Neural cell (in vitro differentiated cells): ENCODE data around the gene TDG. TPM values are rescaled to one million over a fixed set of nuclear protein-coding genes. Genes with fewer than 3 reads are reported as not detected.
"Not testable (repeated sequence)": the region's sequence is repeated elsewhere in the genome, so short reads cannot be mapped to it uniquely, and the experiment has no call there.

Experiments used
- H2AFZ ChIP-seq: fragments of 200-600, 300-800 bp; sonication (generic), shearing (Covaris generic); 2 replicates; pipeline ENCODE4 v1.6.0; 2014; ENCODE audit warnings: low read depth, mild to moderate bottlenecking, antibody characterized with exemption, low read length, moderate library complexity
- H3F3A ChIP-seq: fragments of 200-600 bp; shearing (Covaris generic); 2 replicates; pipeline ENCODE4 v1.6.1; 2016; ENCODE audit warnings: mild to moderate bottlenecking, moderate library complexity, mixed read lengths, antibody characterized with exemption, low read length; ENCODE audit not compliant: insufficient read depth, poor library complexity, severe bottlenecking
- H3K27ac ChIP-seq: fragments of 200-600, 300-800 bp; sonication (generic), shearing (Covaris generic); 2 replicates; pipeline ENCODE4 v1.5.1; 2014; ENCODE audit warnings: mild to moderate bottlenecking, low read length, moderate library complexity
- H3K27me3 ChIP-seq: fragments of 300-800, 200-600 bp; sonication (generic), shearing (Covaris generic); 2 replicates; pipeline ENCODE4 v1.6.0; 2014; ENCODE audit warnings: mild to moderate bottlenecking, low read depth, low read length, moderate library complexity; ENCODE audit not compliant: insufficient read depth
- H3K36me3 ChIP-seq: fragments of 300-800, 200-600 bp; sonication (generic), shearing (Covaris generic); 2 replicates; pipeline ENCODE4 v1.5.1; 2014; ENCODE audit warnings: mild to moderate bottlenecking, antibody characterized with exemption, low read length, moderate library complexity; ENCODE audit not compliant: insufficient read depth
- H3K4me2 ChIP-seq: fragments of 300-800, 200-600 bp; sonication (generic), shearing (Covaris generic); 2 replicates; pipeline ENCODE4 v1.6.0; 2014; ENCODE audit warnings: mild to moderate bottlenecking, low read length
- H3K4me3 ChIP-seq: fragments of 300-800, 200-600 bp; sonication (generic), shearing (Covaris generic); 2 replicates; pipeline ENCODE4 v1.5.1; 2014; ENCODE audit warnings: mild to moderate bottlenecking, low read length, moderate library complexity
- H3K79me2 ChIP-seq: fragments of 200-600 bp; shearing (Covaris generic); replicated peaks from 2 replicates; pipeline ENCODE4 v1.6.0; 2014; ENCODE audit warnings: mild to moderate bottlenecking, low read length, moderate library complexity; ENCODE audit not compliant: insufficient read depth
- H3K9ac ChIP-seq: fragments of 300-800, 200-600 bp; sonication (generic), shearing (Covaris generic); 2 replicates; pipeline ENCODE4 v1.6.1; 2016; ENCODE audit warnings: mild to moderate bottlenecking, low read length, mixed read lengths
- H3K9me2 ChIP-seq: fragments of 200-600 bp; shearing (Covaris generic); 2 replicates; pipeline ENCODE4 v1.6.1; 2016; ENCODE audit warnings: mild to moderate bottlenecking, low read length, mixed read lengths; ENCODE audit not compliant: insufficient read depth
- H3K9me3 ChIP-seq: fragments of 200-600, 300-800 bp; sonication (generic), shearing (Covaris generic); 2 replicates; pipeline ENCODE4 v1.6.1; 2016; ENCODE audit warnings: mild to moderate bottlenecking, mixed run types, low read length, moderate library complexity, mixed read lengths
- H4K20me1 ChIP-seq: fragments of 200-600 bp; shearing (Covaris generic); 2 replicates; pipeline ENCODE4 v1.6.1; 2016; ENCODE audit warnings: mild to moderate bottlenecking, mixed run types; ENCODE audit not compliant: insufficient read depth
- EP300 ChIP-seq: fragments of 450-650 bp; conservative IDR thresholded peaks from 2 replicates; pipeline ENCODE4 v1.6.1; 2014; ENCODE audit warnings: antibody characterized with exemption, mild to moderate bottlenecking, moderate library complexity; ENCODE audit not compliant: poor library complexity, severe bottlenecking
- EZH2 ChIP-seq: fragments of 200-600, 300-800 bp; shearing (Covaris generic), sonication (generic); IDR thresholded peaks from 2 replicates; pipeline ENCODE4 v1.6.1; 2014; ENCODE audit warnings: antibody characterized with exemption, low read length, borderline replicate concordance, mild to moderate bottlenecking; ENCODE audit not compliant: insufficient read depth, poor library complexity, severe bottlenecking
- MXI1 ChIP-seq: fragments of 450-650 bp; conservative IDR thresholded peaks from 2 replicates; pipeline ENCODE4 v1.6.1; 2014; ENCODE audit warnings: antibody characterized with exemption, mild to moderate bottlenecking; ENCODE audit not compliant: poor library complexity, severe bottlenecking
- POLR2AphosphoS5 ChIP-seq: IDR thresholded peaks from 2 replicates; pipeline ENCODE4 v1.6.1; 2012
- RAD21 ChIP-seq: fragments of 450-650 bp; conservative IDR thresholded peaks from 2 replicates; pipeline ENCODE4 v1.6.1; 2014; ENCODE audit warnings: antibody characterized with exemption, mild to moderate bottlenecking, moderate library complexity
- SMC3 ChIP-seq: fragments of 450-650 bp; conservative IDR thresholded peaks from 2 replicates; pipeline ENCODE4 v1.6.1; 2014; ENCODE audit warnings: antibody characterized with exemption, mild to moderate bottlenecking, moderate library complexity; ENCODE audit not compliant: poor library complexity
- TAF1 ChIP-seq: IDR thresholded peaks from 2 replicates; pipeline ENCODE4 v1.6.1; 2012; ENCODE audit warnings: low read depth
- polyA plus RNA-seq: library from polyadenylated mRNA; depleted of rRNA; stranded (reverse); fragments of >200 nt; gene quantifications from 2 replicates; pipeline ENCODE4 v1.2.3, GENCODE V29; 2014
- TF ChIP-seq, protein P1 (sequence below): IDR thresholded peaks from 2 replicates; pipeline ENCODE4 v1.6.1; 2012; ENCODE audit warnings: borderline replicate concordance
- TF ChIP-seq, protein P2 (sequence below): fragments of 450-650 bp; IDR thresholded peaks from 2 replicates; pipeline ENCODE4 v1.5.1; 2014; ENCODE audit warnings: antibody characterized with exemption, mild to moderate bottlenecking, moderate library complexity; ENCODE audit not compliant: poor library complexity, severe bottlenecking

TDG gene
- polyA plus RNA-seq, 1 donor from 2014 or later = 128 TPM

DNA sequence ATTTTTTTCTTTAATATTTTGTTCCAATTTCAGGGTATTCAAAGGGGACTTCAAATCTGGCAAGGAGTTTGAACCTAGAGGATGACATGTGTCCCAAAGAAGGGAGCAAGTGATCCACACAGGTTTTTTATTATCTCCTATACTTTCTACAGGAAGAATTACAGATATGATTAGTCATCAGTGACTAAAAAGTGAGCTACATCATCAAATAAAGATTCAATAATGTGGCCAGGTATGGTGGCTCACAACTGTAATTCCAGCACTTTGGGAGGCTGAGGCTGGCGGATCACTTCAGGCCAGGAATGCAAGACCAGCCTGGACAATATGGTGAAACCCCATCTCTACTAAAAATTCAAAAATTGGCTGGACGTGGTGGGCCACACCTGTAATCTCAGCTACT is 60.1 kb downstream of the TDG start:
- H3K4me3 ChIP-seq = no peak overlapping the region
- TF ChIP-seq POLR2AphosphoS5 (no peak), SMC3 (no peak), EZH2 (no peak), EP300 (no peak), MXI1 (no peak), TAF1 (no peak), RAD21 (no peak)
- TF ChIP-seq, protein P1, sequence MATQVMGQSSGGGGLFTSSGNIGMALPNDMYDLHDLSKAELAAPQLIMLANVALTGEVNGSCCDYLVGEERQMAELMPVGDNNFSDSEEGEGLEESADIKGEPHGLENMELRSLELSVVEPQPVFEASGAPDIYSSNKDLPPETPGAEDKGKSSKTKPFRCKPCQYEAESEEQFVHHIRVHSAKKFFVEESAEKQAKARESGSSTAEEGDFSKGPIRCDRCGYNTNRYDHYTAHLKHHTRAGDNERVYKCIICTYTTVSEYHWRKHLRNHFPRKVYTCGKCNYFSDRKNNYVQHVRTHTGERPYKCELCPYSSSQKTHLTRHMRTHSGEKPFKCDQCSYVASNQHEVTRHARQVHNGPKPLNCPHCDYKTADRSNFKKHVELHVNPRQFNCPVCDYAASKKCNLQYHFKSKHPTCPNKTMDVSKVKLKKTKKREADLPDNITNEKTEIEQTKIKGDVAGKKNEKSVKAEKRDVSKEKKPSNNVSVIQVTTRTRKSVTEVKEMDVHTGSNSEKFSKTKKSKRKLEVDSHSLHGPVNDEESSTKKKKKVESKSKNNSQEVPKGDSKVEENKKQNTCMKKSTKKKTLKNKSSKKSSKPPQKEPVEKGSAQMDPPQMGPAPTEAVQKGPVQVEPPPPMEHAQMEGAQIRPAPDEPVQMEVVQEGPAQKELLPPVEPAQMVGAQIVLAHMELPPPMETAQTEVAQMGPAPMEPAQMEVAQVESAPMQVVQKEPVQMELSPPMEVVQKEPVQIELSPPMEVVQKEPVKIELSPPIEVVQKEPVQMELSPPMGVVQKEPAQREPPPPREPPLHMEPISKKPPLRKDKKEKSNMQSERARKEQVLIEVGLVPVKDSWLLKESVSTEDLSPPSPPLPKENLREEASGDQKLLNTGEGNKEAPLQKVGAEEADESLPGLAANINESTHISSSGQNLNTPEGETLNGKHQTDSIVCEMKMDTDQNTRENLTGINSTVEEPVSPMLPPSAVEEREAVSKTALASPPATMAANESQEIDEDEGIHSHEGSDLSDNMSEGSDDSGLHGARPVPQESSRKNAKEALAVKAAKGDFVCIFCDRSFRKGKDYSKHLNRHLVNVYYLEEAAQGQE = no peak
- TF ChIP-seq, protein P2, sequence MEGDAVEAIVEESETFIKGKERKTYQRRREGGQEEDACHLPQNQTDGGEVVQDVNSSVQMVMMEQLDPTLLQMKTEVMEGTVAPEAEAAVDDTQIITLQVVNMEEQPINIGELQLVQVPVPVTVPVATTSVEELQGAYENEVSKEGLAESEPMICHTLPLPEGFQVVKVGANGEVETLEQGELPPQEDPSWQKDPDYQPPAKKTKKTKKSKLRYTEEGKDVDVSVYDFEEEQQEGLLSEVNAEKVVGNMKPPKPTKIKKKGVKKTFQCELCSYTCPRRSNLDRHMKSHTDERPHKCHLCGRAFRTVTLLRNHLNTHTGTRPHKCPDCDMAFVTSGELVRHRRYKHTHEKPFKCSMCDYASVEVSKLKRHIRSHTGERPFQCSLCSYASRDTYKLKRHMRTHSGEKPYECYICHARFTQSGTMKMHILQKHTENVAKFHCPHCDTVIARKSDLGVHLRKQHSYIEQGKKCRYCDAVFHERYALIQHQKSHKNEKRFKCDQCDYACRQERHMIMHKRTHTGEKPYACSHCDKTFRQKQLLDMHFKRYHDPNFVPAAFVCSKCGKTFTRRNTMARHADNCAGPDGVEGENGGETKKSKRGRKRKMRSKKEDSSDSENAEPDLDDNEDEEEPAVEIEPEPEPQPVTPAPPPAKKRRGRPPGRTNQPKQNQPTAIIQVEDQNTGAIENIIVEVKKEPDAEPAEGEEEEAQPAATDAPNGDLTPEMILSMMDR = no peak

DNA sequence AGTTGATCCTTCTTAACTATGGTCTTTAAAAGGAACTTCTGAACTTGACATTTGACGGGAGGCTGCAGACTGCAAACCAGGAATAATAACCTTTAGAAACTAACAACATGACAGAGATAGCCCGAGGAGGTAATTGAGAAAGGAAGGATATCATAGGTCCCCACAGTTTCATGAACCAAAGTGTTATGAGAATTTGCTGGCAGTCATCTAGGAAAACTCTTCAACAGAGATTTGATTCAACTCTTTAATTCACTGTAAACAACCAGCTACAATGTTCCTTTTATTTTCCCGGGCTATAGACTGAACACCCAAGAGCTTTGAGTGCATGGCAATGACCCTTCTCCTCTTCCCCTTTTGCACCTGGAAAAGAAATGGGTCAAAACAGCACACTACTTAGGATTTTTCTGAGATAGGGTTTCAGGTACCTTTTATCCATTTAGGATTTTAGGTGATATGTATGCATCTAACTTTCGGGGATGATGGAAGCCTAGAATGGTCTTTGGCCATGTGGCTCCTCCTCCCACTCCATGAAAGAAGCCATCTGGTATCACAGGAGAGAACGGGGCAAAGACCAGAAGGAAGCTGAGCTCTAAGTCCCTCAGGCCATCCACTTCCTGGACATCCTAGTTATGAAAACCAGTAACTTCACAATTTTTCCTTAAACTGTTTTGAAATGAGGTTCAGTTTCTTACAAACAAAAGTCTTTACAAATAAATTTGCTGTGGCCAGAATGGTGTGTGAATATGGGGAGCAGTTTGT is 61.3 kb downstream of the TDG start:
- no peak overlapping the region for H2AFZ ChIP-seq
- H3K4me3 ChIP-seq = no peak overlapping the region
- H3K9me3 ChIP-seq = no peaks in the 10 kb centered on the region
- H3F3A ChIP-seq = no peaks in the 10 kb centered on the region
- TF ChIP-seq, protein P2 = no peak
- TF ChIP-seq MXI1 (no peak), SMC3 (no peak), RAD21 (no peak), TAF1 (no peak), EZH2 (no peak), EP300 (no peak), POLR2AphosphoS5 (no peak)
- TF ChIP-seq, protein P1 = no peak
- H3K9me2 ChIP-seq = no peaks in the 10 kb centered on the region
- no peaks in the 10 kb centered on the region for H3K36me3 ChIP-seq
- H4K20me1 ChIP-seq = no peaks in the 10 kb centered on the region
- no peaks in the 10 kb centered on the region for H3K79me2 ChIP-seq
- H3K27ac ChIP-seq = no peak overlapping the region
- no peaks in the 10 kb centered on the region for H3K27me3 ChIP-seq
- no peak overlapping the region for H3K9ac ChIP-seq
- H3K4me2 ChIP-seq = no peak overlapping the region

More for the DNA sequence above, 60.1 kb downstream of the TDG start:
- no peak overlapping the region for H3K4me2 ChIP-seq
- H3K9me3 ChIP-seq = no peaks in the 10 kb centered on the region
- no peaks in the 10 kb centered on the region for H3K79me2 ChIP-seq
- H3K9me2 ChIP-seq = no peaks in the 10 kb centered on the region
- no peak overlapping the region for H3K27ac ChIP-seq
- H2AFZ ChIP-seq = no peak overlapping the region
- no peaks in the 10 kb centered on the region for H3K36me3 ChIP-seq
- H3F3A ChIP-seq = no peaks in the 10 kb centered on the region
- H3K9ac ChIP-seq = no peak overlapping the region
- no peaks in the 10 kb centered on the region for H3K27me3 ChIP-seq
- H4K20me1 ChIP-seq = no peaks in the 10 kb centered on the region

DNA sequence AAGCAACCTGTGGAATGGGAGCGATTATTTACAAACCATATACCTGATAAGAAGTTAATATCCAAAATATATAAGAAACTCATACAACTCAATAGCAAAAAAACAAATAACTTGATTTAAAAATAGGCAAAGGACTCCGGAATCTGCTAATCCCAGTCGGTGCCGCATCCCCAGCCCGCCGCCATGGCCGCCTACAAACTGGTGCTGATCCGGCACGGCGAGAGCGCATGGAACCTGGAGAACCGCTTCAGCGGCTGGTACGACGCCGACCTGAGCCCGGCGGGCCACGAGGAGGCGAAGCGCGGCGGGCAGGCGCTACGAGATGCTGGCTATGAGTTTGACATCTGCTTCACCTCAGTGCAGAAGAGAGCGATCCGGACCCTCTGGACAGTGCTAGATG is 64.9 kb downstream of the TDG start:
- H3F3A ChIP-seq, H3K9me2 ChIP-seq, H3K36me3 ChIP-seq, H3K27ac ChIP-seq, H2AFZ ChIP-seq, H3K9ac ChIP-seq, H3K4me3 ChIP-seq, H3K9me3 ChIP-seq, H4K20me1 ChIP-seq, H3K4me2 ChIP-seq, H3K79me2 ChIP-seq, H3K27me3 ChIP-seq: not testable (repeated sequence)
